SU-DHL-6 (cell line): Measurements from ENCODE around the gene CP.

Experiments
- H2AFZ ChIP-seq: fragments of 200-600 bp; sonication (generic); 2 replicates; pipeline ENCODE4 v1.6.1; 2014; ENCODE audit warnings: low read depth, mild to moderate bottlenecking, moderate library complexity, mixed read lengths, antibody characterized with exemption, low read length; ENCODE audit not compliant: severe bottlenecking
- H3F3A ChIP-seq: fragments of 200-600 bp; shearing (Covaris generic); 2 replicates; pipeline ENCODE4 v1.6.0; 2016; ENCODE audit warnings: antibody characterized with exemption, mild to moderate bottlenecking; ENCODE audit not compliant: insufficient read depth
- H3K27ac ChIP-seq: fragments of 200-600 bp; sonication (generic); 2 replicates; pipeline ENCODE4 v1.5.1; 2016; ENCODE audit warnings: low read depth, mild to moderate bottlenecking, low read length, moderate library complexity, mixed read lengths
- H3K27me3 ChIP-seq: fragments of 200-600 bp; sonication (generic), shearing (Covaris generic); 2 replicates; pipeline ENCODE4 v1.6.0; 2014; ENCODE audit warnings: mild to moderate bottlenecking, low read length
- H3K36me3 ChIP-seq: fragments of 200-600 bp; sonication (generic); 2 replicates; pipeline ENCODE4 v1.6.1; 2014; ENCODE audit warnings: mild to moderate bottlenecking, low read length, mixed read lengths
- H3K4me2 ChIP-seq: fragments of 300-600, 200-600 bp; shearing (Covaris generic), sonication (generic); 2 replicates; pipeline ENCODE4 v1.6.0; 2014; ENCODE audit warnings: low read length, low read depth, mild to moderate bottlenecking; ENCODE audit not compliant: poor library complexity, severe bottlenecking
- H3K4me3 ChIP-seq: fragments of 200-600 bp; sonication (generic); 2 replicates; pipeline ENCODE4 v1.5.1; 2014; ENCODE audit warnings: antibody characterized with exemption, low read length, mild to moderate bottlenecking, mixed read lengths; ENCODE audit not compliant: insufficient read depth, poor library complexity, severe bottlenecking
- H3K79me2 ChIP-seq: fragments of 200-600 bp; sonication (generic); 2 replicates; pipeline ENCODE4 v1.6.1; 2014; ENCODE audit warnings: mild to moderate bottlenecking, low read length, moderate library complexity; ENCODE audit not compliant: insufficient read depth
- H3K9ac ChIP-seq: fragments of 200-600 bp; sonication (generic); 2 replicates; pipeline ENCODE4 v1.7.0; 2014; ENCODE audit warnings: mild to moderate bottlenecking, low read length
- H3K9me2 ChIP-seq: fragments of 200-600 bp; sonication (generic); replicated peaks from 2 replicates; pipeline ENCODE4 v1.6.1; 2014; ENCODE audit warnings: low read length; ENCODE audit not compliant: insufficient read depth
- H3K9me3 ChIP-seq: fragments of 200-600 bp; sonication (generic); 2 replicates; pipeline ENCODE4 v1.6.1; 2014; ENCODE audit warnings: low read length, mixed read lengths; ENCODE audit not compliant: insufficient read depth
- H4K20me1 ChIP-seq: fragments of 200-600 bp; sonication (generic); 2 replicates; pipeline ENCODE4 v1.6.1; 2014; ENCODE audit warnings: low read depth, mild to moderate bottlenecking, antibody characterized with exemption, low read length, moderate library complexity, mixed read lengths
- CTCF ChIP-seq: fragments of 200-600 bp; sonication (generic); IDR thresholded peaks from one replicate; pipeline ENCODE4 v1.5.1; 2017; ENCODE audit warnings: antibody characterized with exemption, mild to moderate bottlenecking, low read length, moderate library complexity; ENCODE audit not compliant: insufficient read depth, poor library complexity, severe bottlenecking
- EZH2phosphoT487 ChIP-seq: fragments of 200-600 bp; sonication (generic), shearing (Covaris generic); conservative IDR thresholded peaks from 2 replicates; pipeline ENCODE4 v1.6.1; 2018; ENCODE audit warnings: mild to moderate bottlenecking, antibody characterized with exemption, low read length, moderate library complexity, mixed read lengths

The CP gene

GRCh38 chr3:149174901-149175300 lies 46.7 kb downstream of the CP start:
- H3K27ac ChIP-seq, result no peak overlapping the region

GRCh38 chr3:149170672-149171071 lies 51.0 kb downstream of the CP start:
- Histone ChIP-seq H2AFZ (no peak overlapping the region), H3K9me3 (no peaks in the 10 kb centered on the region), H3K27me3 (no peaks in the 10 kb centered on the region), H3K27ac (no peak overlapping the region), H3K36me3 (peaks cover 59% of the 10 kb centered on the region), H3K79me2 (no peaks in the 10 kb centered on the region), H3F3A (no peaks in the 10 kb centered on the region), H3K4me2 (no peak overlapping the region), H3K9me2 (no peaks in the 10 kb centered on the region), H3K9ac (no peak overlapping the region), H4K20me1 (no peaks in the 10 kb centered on the region), H3K4me3 (no peak overlapping the region)
- TF ChIP-seq CTCF (no peak), EZH2phosphoT487 (no peak)

More at GRCh38 chr3:149174901-149175300, 46.7 kb downstream of the CP start:
- TF ChIP-seq EZH2phosphoT487, result no peak
- Histone ChIP-seq H4K20me1 (no peaks in the 10 kb centered on the region), H3K4me2 (no peak overlapping the region), H3K9me2 (no peaks in the 10 kb centered on the region), H3F3A (no peaks in the 10 kb centered on the region), H3K4me3 (no peak overlapping the region), H3K9ac (no peak overlapping the region), H3K36me3 (peaks cover 24% of the 10 kb centered on the region), H2AFZ (no peak overlapping the region), H3K27me3 (no peaks in the 10 kb centered on the region), H3K9me3 (no peaks in the 10 kb centered on the region), H3K79me2 (no peaks in the 10 kb centered on the region)

GRCh38 chr3:149167898-149168297 lies 53.7 kb downstream of the CP start:
- no peak overlapping the region for H3K4me2 ChIP-seq
- H3K79me2 ChIP-seq, result no peaks in the 10 kb centered on the region
- peaks cover 77% of the 10 kb centered on the region for H3K36me3 ChIP-seq
- no peaks in the 10 kb centered on the region for H3K27me3 ChIP-seq
- no peaks in the 10 kb centered on the region for H3K9me3 ChIP-seq
- no peak for TF ChIP-seq CTCF
- no peak for TF ChIP-seq EZH2phosphoT487
- no peaks in the 10 kb centered on the region for H4K20me1 ChIP-seq
- H3K9me2 ChIP-seq, result no peaks in the 10 kb centered on the region
- H3K4me3 ChIP-seq, result no peak overlapping the region
- no peak overlapping the region for H2AFZ ChIP-seq
- H3F3A ChIP-seq, result no peaks in the 10 kb centered on the region
- H3K9ac ChIP-seq, result no peak overlapping the region
- no peak overlapping the region for H3K27ac ChIP-seq

GRCh38 chr3:149163066-149163465 lies 58.6 kb downstream of the CP start:
- Histone ChIP-seq H3K36me3 (peaks cover 80% of the 10 kb centered on the region), H3K9ac (no peak overlapping the region), H3K79me2 (no peaks in the 10 kb centered on the region)

More at GRCh38 chr3:149163066-149163465, 58.6 kb downstream of the CP start:
- Histone ChIP-seq H3K9me3 (no peaks in the 10 kb centered on the region), H3K4me3 (no peak overlapping the region), H4K20me1 (no peaks in the 10 kb centered on the region), H3K4me2 (no peak overlapping the region), H2AFZ (no peak overlapping the region), H3K27ac (no peak overlapping the region), H3K27me3 (no peaks in the 10 kb centered on the region), H3F3A (no peaks in the 10 kb centered on the region), H3K9me2 (no peaks in the 10 kb centered on the region)
- TF ChIP-seq CTCF, result no peak
- TF ChIP-seq EZH2phosphoT487, result no peak
